NCI-H1436 treated with DMSO at 0.1 percent for 48 hours (cell line): ENCODE measurements around the gene FFAR2.
"Not testable (repeated sequence)": the region's sequence is repeated elsewhere in the genome, so short reads cannot be mapped to it uniquely, and the experiment has no call there.

Source experiments
- DNase-seq: peaks from one replicate; lab custom pipeline; 2025; lab: John Stamatoyannopoulos, UW

Gene FFAR2

DNA sequence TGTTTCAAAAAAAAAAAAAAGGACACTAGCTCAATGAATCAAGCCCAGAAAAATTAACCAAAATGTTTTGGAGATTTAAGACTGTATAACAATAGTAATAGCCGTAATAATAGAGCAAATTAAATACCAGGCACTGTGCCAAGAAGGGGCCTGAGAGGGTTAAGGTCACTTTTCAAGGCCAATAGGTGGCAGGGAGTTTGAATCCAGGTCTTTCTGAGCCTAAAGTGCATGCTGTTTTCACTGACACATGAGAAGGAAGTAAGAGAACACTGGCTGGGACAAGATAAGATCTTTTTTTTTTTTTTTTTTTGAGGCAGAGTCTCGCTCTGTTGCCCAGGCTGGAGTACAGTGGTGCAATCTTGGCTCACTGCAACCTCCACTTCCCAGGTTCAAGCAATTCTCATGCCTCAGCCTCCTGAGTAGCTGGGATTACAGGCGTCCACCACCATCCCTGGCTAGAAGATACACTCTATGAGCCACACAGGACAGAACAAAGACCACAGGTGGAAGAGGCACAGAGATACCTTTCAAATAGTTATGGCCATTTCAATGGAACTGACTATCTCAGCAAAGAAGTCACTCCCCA lies 7.7 kb downstream of the FFAR2 start:
- no peak for DNase-seq

DNA sequence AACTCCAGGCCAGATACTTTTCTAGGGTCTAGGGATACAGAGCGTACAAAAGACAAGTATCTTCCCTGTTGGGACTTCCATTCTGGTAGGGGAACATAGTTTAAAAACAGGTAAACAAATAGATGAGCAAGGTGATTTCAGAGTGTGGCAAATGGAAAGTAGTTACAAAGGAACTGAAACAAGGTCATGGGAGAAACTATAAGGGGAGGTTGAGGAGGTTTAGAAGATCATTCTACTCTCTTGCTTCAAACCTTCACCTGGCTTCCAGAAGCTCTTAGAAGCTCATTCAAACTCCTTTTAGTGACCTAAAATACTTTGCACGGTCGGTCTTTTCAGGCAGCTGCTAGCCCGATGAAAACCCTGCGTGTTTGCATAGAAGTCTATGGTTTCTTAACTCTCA lies 9.1 kb downstream of the FFAR2 start:
- no peak for DNase-seq

DNA sequence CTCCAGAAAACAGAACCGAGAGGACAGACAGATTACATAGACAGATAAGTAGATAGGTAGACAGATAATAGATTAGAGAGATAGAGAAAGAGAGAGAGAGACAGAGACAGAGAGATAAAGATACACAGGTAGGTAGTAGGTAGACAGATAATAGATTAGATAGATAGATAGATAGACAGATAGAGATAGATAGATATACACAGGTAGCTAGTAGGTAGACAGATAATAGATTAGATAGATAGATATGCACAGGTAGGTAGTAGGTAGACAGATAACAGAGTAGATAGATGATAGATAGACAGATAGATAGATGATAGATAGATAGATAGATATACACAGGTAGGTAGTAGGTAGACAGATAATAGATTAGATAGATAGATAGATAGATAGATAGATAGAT lies 10.1 kb downstream of the FFAR2 start:
- no peak for DNase-seq

DNA sequence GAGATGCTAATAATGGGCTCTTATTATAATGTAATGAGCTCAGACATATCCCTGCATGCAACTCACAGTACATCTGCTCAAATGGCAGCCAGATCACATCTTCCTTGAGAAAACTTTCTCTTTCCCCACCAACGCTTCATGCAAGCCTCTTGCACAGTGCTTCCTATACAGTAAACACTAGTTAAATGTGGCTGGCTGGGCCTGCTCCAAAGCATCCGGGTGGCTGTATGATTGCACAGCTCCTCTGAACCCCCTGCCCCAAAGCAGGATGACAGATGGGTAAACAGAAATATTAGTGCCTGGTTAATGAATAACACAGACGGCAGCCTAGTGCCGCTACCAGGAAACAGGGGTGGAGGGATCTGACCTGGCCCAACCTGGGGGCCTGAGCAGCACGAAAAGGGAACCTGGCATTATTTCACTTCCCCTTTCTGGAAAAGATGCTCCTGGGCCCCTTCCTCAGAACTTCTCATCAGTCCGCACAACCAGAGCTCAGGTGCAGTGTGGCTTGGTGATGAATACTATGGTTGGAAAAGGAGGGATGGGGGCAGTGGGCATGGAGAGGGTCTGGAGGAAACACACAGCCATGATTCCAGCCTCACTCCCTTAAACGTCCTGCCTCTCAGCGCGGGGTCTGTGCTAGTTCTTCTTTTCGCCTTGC lies 10.8 kb downstream of the FFAR2 start:
- no peak for DNase-seq

DNA sequence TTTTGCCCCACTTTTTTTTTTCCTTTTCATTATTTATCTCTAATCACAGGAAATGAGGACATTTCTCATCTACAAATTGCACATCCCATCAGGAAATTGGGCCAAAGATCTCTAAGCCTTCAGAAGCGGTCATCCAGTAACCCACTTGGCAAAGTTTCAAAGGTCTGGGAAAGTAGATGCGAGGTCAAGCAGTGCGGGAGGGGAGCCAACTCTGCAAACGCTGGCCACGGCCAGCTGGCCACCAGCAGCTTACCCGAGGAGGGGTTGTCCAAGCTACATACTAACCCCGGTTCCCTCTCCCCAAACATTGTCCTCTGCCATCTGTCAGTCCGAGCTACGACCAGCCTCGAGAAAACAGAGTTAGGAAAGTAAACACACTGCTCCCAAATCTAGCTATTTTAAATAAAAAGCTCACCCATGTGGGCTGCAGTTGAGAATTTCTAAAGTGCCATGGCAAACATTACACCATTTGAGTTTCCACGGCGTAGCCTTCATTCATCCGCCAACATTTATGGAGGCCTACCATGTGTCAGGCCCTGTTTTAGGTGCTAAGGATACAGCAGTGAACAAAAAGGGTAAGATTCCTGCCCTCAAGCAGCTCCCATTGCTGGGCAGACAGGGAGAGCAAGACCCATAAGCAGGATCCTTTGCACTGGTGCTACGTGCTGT lies 11.5 kb downstream of the FFAR2 start:
- no peak for DNase-seq

DNA sequence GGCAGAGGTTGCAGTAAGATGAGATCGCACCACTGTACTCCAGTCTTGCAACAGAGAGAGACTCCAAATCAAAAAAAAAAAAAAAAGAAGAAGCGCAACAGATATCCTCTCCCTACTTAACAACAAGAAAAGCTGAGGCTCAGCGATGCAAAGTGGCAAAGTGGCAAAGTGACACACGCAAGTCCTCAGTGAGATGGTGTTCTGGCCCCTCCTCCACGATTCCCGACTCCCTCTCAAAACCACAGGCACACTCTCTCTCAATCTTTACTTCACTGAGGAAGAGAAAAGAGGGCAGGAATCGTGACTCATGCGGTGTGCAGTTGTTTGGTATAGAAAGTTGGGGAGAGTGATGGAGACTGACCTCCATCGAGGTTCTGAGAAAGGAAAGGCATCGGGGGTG lies 12.6 kb downstream of the FFAR2 start:
- no peak for DNase-seq

DNA sequence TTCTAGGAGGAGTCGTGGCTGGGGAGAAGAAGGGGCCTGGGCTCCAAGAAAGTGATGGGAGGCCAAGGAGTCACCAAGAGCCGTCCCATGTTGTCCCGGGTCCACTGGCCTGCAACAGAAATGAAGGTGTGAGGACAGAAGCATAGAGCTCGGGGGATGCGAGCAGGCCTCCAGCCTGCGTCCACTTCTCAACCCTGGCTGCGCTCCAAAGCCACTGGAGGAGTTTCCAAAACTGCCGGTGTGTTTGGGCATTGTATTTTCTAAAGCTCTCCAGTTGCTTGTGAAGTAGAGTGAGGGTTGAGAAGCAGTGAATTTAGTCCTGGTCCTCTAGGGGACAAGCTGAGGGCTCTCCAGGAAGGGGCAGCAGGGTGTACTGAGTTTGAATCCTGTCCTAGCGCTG lies 13.0 kb downstream of the FFAR2 start:
- DNase-seq: no peak

DNA sequence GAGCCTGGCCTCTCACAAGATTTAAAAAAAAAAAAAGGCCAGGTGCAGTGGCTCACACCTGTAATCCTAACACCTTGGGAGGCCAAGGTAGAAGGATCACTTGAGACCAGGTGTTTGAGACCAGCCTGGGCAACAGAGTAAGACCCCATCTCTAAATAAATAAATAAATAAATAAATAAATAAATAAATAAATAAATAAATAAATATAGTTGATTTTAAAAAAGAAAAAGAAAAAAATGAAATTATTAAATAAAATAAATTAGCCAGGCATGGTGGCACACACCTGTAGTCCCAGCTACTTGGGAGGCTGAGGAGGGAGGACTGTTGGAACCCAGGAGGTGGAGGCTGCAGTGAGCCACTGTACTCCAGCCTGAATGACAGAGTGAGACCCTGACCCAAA lies 13.7 kb downstream of the FFAR2 start:
- not testable (repeated sequence) for DNase-seq

DNA sequence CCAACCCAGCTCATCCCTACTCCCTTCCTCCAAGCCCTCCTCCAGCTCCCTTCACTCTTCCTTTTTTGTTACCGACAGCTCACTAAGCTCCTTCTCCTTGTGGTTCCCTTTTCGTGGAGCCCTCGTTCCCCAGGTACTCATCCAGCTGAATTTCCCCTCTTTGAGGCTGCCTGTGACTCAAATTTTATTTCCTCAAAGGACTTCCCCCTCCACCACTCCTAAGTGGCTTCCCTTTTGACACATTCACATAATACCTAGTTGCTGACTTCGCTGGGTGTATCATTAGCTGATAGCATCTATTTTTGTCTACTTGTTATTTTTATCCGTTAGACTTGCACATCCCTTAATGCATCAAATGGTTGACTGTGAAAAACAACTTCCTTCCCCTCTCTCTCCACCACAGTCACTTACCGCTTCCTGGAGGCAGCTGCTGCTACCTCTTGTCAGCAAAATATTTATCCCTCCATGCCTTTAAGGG lies 14.5 kb downstream of the FFAR2 start:
- no peak for DNase-seq

DNA sequence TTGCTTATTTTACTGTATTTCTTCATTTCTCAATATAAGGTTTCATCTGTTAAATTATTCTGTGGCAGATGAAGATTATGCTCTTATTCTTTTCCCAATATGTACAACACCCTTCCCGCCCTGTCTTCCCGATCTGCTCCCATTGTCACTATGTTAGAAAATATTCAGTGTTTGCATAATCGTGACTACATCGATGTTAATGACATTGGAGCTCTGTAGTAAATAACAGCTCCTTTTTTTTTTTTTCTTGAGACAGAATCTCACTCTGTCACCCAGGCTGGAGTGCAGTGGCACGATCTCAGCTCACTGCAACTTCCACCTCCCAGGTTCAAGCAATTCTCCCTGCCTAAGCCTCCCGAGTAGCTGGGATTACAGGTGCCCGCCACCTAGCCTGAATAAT lies 14.9 kb downstream of the FFAR2 start:
- not testable (repeated sequence) for DNase-seq

DNA sequence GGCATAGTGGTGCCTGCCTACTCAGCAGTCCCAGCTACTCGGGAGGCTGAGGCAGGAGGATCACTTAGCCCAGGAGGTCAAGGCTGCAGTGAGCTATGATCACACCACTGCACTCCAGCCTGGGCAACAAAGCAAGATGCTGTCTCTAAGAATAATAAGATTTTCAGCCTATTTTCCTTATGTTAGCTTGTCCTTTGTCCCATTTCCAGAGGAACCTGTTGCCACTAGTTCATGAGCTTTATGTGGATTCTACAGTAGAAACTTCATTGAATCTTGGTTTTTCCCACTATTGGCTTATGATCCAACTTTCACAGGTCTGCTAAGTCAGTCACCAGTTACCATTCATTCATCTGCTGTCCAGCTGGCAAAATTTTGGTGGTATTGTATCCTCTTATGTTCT lies 18.2 kb downstream of the FFAR2 start:
- DNase-seq: no peak

DNA sequence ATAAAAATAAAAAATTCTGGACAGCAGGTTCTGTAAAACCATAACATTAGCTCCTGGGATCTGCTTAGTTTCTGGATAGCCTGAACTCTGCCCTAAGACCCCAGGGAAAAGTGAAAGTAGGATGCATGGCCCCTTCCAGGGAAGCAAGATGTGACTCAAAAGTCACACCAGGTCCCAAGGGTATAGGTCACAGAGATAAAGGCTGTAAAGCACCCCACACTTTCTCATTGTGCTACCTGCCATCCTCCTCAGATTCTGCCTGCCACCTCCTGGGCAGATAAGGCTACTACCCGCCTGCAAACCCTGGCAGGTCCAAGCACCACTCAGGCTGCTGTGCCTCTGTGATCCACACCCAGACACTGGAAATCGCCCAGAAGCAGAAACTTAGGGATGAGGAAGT lies 20.6 kb downstream of the FFAR2 start:
- DNase-seq: no peak

DNA sequence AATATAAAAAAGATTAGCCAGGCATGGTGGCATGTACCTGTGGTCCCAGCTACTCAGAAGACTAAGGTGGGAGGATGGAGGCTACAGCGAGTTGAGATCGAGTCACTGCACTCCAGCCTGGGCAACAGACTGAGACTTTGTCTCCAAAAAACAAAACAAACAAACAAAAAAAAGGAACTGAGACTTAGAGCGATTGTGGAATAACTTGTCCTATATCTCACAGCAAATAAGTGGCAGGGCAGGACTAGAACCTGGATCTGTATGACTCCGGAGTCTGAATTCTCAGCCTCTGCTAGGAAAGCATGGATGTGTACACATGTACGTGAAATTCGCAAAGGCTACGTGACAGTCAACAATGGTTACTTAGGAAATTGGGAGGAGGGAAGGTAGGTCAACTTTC lies 22.1 kb downstream of the FFAR2 start:
- no peak for DNase-seq

DNA sequence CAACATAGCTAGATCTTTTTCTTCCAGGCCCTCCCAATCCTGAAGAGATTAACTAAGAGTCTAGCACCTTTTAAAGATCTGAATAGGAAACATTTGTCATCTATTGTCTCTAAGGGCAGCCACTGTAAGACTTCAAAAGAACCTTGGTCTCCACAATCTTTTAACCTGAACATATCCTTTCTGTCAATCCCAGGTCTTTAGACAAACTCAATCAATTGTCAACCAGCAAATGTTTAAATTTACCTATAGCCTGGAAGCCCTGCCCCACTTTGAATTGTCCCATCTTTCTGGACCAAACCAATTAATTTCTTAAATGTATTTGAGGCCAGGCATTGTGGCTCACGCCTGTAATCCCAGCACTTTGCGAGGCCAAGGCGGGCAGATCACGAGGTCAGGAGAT lies 23.0 kb downstream of the FFAR2 start:
- not testable (repeated sequence) for DNase-seq

DNA sequence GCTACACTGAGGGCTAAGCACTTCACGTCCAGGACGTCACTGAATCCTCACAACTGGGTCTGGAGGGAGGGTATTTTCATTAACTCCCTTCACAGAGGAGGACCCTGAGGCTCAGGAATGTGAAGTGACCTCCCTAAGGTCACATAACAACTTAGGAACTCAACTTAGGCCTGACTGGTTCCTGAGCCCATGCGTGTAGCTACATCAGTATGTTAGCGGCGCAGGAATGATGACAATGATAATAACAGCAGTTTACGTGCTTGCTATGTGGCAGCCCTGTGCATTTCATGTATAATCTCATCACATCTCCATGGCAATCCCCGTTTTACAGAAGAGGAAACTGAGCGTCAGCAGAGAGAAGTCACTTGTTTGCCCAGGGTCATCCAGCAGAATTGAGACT lies 23.9 kb downstream of the FFAR2 start:
- DNase-seq: no peak

DNA sequence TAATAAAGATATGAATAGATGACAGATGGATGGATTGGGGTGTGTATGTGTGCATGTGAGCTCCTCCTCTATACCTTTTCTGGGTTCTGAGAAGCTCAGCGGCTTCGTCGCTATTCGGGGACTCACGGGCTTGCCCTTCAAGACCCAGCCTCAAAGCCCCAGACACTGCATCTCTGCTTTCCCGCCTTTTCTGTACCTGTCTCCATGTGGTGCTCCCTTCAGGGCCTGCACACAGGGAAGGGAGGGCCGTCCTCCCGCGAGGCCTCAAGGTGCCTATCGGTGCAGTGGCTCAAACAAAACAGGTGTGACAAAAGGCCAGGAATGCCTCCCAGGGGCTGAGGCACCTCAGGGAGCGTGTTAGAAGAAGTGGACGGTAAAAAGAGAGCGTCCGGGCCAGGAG lies 26.0 kb downstream of the FFAR2 start:
- no peak for DNase-seq

DNA sequence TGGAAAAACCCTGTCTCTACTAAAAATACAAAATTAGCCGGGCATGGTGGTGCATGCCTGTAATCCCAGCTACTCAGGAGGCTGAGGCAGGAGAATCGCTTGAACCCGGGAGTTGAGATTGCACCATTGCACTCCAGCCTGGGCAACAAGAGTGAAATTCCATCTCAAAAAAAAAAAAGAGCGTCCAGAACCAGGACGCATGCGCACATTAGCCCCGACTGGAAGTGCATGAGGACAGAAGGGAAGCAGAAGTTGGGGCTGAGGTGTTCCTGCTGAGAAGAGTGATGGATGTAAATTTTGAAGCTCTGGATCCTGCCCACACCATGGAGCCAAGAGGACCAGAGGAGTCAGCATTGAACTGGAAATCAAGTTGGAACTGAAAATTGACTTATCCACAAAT lies 26.5 kb downstream of the FFAR2 start:
- not testable (repeated sequence) for DNase-seq

DNA sequence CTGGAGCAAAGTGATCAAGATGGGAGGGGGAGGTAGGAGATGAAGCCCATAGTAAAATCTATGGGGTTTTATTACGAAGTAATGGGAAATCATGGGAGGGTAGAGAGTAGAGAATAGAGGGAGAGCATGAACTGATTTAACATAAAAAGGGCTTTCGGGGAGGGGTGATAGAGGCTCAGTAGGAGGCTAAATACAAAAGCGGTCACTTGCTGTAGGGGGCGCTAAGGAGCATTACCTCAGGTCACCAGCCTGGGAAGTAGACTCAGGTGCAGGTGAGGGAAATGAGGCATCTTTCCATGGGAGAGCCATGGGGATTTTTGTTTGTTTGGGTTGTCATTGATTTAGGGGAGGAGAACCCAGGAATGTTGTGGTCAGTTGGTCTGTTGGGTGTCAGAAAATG lies 28.1 kb downstream of the FFAR2 start:
- DNase-seq: no peak

DNA sequence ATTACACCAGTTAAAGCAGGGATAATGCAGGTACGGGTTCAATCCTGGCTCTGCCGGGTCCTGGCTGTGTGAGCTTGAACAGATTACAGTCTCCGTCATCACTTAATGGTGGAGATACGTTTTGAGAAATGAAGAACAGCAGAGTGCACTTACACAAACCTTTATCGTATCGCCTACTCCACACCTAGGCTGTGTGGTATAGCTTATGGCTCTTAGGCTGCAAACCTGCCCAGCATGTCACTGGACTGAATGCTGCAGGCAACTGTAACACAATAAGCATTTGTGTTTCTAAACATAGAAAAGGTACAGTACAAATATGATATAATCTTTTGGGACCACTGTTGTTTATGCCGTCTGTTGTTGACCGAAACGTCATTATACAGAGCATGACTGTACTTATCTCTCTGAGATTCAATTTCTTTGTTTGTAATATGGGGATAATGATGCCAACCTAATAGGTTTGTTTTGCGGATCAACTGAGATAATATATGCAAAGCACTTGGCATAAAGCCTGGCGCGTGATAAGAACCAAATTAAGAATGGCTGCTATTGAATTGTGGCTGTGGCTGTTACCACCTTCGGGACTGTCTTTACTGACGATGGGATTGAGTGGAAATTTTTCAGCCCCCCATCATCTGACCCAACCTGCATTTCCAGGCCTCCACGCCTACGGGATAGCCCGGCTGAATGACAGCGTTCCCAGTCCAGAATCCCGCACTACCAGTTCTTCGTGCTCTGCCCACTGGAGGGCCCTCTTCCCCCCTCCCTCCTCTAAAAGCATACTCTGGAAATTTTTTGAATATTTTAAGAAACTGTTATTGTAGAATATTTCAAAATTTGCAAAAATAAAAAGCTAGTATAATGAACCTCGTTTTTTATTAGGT lies 31.0 kb downstream of the FFAR2 start:
- peak; percentile 14 for DNase-seq

DNA sequence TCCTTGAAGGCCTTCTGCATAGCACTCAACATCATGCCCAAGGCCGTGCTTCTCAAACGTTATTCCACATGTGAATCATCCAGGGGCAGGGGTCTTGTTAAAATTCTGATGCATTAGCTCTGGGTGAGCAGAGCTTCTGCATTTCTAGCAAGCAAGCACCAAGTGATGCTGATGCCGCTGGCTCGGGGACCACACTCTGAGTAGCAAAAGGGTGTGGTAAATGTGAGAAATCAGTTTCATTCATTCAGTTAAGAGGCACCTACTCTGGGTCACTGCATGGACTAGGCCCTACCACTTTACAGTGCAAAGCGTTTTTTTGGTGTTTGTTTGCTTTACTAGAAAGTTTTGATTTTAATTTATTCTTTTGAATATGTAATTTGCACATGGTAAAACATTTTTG lies 35.0 kb downstream of the FFAR2 start:
- no peak for DNase-seq

DNA sequence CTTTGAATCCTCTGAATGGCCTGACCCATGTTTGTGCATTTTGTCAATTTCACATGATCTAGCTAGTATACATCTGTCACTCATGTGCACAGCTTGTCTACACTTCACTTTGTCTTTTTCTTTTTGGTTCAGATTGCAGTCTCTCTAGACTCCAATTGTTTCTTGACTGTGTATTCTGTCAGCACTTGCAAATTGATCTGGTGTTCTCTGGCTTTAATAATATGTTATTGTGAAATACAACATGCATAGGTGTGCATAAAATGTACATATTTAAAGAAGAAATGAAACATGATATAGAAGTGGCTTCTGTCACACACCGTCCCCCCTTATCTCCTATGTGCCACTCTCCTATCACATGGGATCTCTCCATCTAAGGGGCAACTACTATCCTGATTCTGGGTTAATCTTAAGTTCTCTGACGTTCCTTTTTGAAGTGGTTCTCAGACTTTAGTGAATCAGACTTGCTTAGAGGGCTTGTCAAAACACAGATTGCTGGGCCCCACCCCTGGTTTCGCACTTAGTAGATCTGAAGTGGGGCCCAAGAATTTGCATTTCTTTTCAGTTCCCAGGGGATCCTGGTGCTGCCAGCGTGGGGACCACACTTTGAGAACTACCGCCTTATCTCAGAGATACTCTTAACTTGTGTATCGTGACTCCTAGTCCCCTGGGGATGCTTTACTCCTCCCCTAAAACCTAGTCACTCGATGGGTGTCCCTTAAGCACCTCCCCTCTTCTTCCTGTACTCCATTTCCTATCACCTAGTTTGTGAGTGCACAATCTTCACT lies 36.4 kb downstream of the FFAR2 start:
- no peak for DNase-seq

DNA sequence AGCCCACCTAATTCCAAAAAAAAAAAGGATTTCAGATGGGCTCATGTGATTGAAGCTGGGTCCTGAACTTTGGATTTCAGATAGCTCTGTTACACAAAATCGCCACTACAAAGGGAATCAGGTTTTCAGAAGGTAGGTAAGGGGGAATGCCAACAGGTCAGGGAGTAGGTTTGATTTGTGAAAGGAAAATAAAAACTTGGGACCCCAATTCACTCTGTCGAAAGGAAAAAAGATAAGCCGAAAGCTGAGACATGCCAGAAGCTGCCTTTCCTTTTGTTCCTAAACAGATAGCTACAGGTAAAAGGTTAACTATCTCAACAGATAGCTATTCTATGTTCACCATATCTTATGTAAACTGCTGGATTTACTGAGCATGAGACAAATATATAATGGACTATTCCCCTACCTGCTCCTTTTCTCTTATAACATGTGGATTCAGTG lies 38.2 kb downstream of the FFAR2 start:
- DNase-seq: no peak
